ENCODE data around the gene APOF. TPM values are rescaled to one million over a fixed set of nuclear protein-coding genes. Genes with fewer than 3 reads are reported as not detected.

Gene APOF
- total and polyA plus RNA-seq, 2 experiments from 2014 or later = not detected

GRCh38 chr12:56359851-56360767 is 2.5 kb downstream of the APOF start, which contains the start of gene STAT2 (continued):
- no peak for TF ChIP-seq ZNF462 (CRISPR knock-in tag; IDR thresholded peaks at IDR 0.05)

GRCh38 chr12:56358836-56359532 is 3.7 kb downstream of the APOF start:
- no peak overlapping the region for H3K27ac ChIP-seq (ENCODE audit: low read depth)
- ATAC-seq = no peak
- peak overlapping the region; percentile 90 for H3K27ac Mint-ChIP-seq

More at GRCh38 chr12:56358836-56359532, 3.7 kb downstream of the APOF start:
- peak overlapping the region; percentile 65 for H3K4me3 ChIP-seq
- peak overlapping the region; percentile 78 for H3K4me2 ChIP-seq
- H3K9me2 ChIP-seq (ENCODE audit: insufficient read depth) = no peaks in the 10 kb centered on the region
- no peak for DNase-seq (ENCODE audit: low spot score)
- peaks cover 5% of the 10 kb centered on the region; the same call in 1 of the 2 replicates for H3F3A ChIP-seq (replicated peaks; ENCODE audit: low read depth)
- no peaks in the 10 kb centered on the region for H3K36me3 ChIP-seq (ENCODE audit: insufficient read depth)
- Mint-ChIP-seq H3K9me3 (no peaks in the 10 kb centered on the region), H3K27me3 (ENCODE audit: insufficient read depth, low read depth, poor library complexity) (peaks cover 5% of the 10 kb centered on the region), H3K4me3 (peak overlapping the region; percentile 94), H3K36me3 (ENCODE audit: low read depth) (peaks cover 21% of the 10 kb centered on the region), H3K4me1 (peaks cover 11% of the 10 kb centered on the region)
- H2AFZ ChIP-seq = no peak overlapping the region
- H3K4me1 ChIP-seq (ENCODE audit: insufficient read depth) = peaks cover 8% of the 10 kb centered on the region
- no peak for TF ChIP-seq REST (IDR thresholded peaks at IDR 0.05; ENCODE audit: unreplicated experiment)
- TF ChIP-seq STAT1 (IDR thresholded peaks at IDR 0.05; ENCODE audit: unreplicated experiment) = no peak
- no peak for TF ChIP-seq ETS1 (IDR thresholded peaks at IDR 0.05)
- TF ChIP-seq POLR2AphosphoS5 (IDR thresholded peaks at IDR 0.05; ENCODE audit: low read depth) = no peak
- no peaks in the 10 kb centered on the region for H4K20me1 ChIP-seq (replicated peaks; ENCODE audit: insufficient read depth)
- peaks cover 14% of the 10 kb centered on the region for H3K79me2 ChIP-seq (replicated peaks; ENCODE audit: insufficient read depth)
- no peaks in the 10 kb centered on the region for H3K27me3 ChIP-seq (ENCODE audit: insufficient read depth)

All from GM23338 (cell line).